ENCODE data around the gene SPAG9. TPM values are rescaled to one million over a fixed set of nuclear protein-coding genes. Genes with fewer than 3 reads are reported as not detected.

SPAG9 gene
- total RNA-seq, 2 donors from 2014 or later = 46.0 to 67.0 TPM

DNA sequence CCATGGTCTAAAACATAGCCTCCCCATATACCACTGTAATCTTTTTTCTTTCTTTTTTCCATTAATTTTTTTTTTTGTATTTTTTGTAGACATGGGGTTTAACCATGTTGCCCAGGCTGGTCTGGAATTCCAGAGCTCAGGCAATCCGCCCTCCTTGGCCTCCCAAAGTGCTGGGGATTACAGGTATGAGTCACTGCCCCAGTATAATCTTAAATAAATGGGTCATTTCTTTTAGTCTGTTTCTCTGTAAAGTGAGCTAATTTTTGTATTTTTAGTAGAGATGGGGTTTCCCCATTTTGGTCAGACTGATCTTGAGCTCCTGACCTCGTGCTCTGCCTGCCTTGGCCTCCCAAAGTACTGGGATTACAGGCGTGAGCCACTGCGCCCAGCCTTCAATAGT lies 27.0 kb upstream of the SPAG9 start:
- DNase-seq = no peak
- H3K27ac ChIP-seq = no peak overlapping the region
- no peaks in the 10 kb centered on the region for H3K4me1 ChIP-seq
- H3K36me3 ChIP-seq = no peaks in the 10 kb centered on the region
- H3K9ac ChIP-seq (ENCODE audit: low read depth in 2 of 2, low read length in 2 of 2) = no peak overlapping the region
- intact Hi-C loops (cut with DNase I) = no loop called here
- TF ChIP-seq CTCF (IDR thresholded peaks at IDR 0.05) = no peak
- H3K9me3 ChIP-seq = no peaks in the 10 kb centered on the region
- no peaks in the 10 kb centered on the region for H3K27me3 ChIP-seq
- no peak overlapping the region for H3K4me3 ChIP-seq

DNA sequence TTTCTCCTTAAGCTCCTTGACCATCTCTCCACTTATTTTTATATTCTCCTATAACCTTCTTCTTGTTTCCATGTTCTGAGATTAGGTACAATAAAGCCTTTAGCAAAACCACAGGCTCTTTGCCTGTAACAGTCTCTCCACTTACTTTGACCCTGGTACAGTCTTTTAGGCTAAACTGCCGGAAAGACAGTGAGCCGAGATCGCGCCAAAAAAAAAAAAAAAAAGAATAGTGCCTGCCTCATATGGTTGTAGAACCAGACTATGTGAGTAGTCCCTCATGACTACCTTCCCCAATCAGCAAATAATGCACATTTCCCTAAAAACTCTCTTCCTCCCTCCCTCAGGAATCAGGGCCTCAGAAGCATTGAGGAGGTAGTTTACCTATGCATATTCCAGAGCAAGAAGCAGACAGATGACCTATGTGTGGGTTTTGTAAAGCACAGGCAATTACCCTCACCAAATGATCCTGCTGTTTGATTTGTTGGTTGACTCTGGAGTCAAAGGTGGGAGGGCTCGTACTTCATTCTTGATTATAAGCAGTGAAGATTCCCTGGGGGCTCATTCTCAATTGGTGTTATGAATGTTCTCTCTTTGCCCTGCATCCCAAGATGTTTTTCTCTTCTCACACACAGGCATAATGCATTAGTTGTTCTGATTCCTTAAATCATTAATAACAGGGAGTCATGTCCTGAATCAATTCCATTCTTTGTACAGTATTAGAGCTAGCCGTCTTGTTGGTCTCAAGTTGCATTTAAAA lies 23.8 kb upstream of the SPAG9 start:
- no peaks in the 10 kb centered on the region for H3K9me3 ChIP-seq
- intact Hi-C loops (cut with DNase I) = no loop called here
- H3K27ac ChIP-seq = no peak overlapping the region
- no peaks in the 10 kb centered on the region for H3K4me1 ChIP-seq
- no peak for DNase-seq
- H3K27me3 ChIP-seq = no peaks in the 10 kb centered on the region
- no peak overlapping the region for H3K4me3 ChIP-seq
- no peak overlapping the region for H3K9ac ChIP-seq (ENCODE audit: low read depth in 2 of 2, low read length in 2 of 2)
- no peak for TF ChIP-seq CTCF (IDR thresholded peaks at IDR 0.05)
- no peaks in the 10 kb centered on the region for H3K36me3 ChIP-seq

- no peak for DNase-seq
- H3K4me3 ChIP-seq = no peak overlapping the region
- no peak overlapping the region for H3K9ac ChIP-seq (ENCODE audit: low read depth in 2 of 2, low read length in 2 of 2)
- TF ChIP-seq CTCF (IDR thresholded peaks at IDR 0.05) = no peak
- H3K27me3 ChIP-seq = no peaks in the 10 kb centered on the region
- no peaks in the 10 kb centered on the region for H3K4me1 ChIP-seq
- no peak overlapping the region for H3K27ac ChIP-seq
- no peaks in the 10 kb centered on the region for H3K36me3 ChIP-seq
- no peaks in the 10 kb centered on the region for H3K9me3 ChIP-seq
- intact Hi-C loops (cut with DNase I) = no loop called here
Observed at GRCh38 chr17:51142597-51142996, 21.9 kb upstream of the SPAG9 start.

DNA sequence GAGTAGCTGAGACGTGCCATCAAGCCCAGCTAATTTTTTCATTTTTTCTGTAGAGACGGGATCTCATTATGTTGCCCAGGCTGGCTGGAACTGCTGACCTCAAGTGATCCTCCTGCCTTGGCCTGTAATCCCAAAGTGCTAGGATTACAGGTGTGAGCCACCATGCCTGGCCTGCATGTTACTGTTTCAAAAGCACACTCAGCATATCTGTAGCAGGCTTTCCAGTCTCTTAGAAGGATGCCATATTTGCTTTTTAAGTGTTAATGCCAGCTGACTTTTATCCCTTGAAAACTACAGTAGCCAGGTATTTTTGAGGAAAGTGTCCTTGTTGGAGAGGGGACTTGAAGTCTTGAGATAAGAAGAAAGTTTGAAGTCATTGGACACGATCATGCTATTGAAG lies 15.3 kb upstream of the SPAG9 start:
- intact Hi-C loops (cut with DNase I) = no loop called here

DNA sequence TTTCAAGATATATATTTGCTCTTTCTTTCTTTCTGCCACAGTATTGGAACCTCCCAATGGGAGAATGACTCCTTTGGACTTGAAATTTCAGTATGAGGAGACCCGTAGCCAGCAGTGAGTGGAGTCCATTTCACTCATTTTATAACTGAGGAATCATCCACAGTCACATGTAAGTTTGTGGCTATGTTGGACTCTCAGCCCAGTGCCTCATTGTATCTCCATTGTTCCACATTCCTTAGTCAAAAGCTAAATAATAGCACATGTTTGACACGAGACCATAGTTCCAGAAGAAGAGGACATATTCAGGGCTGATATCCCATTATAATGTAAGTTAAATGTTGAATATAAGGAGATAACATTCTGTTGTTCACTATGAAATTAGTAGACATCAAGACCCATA lies 12.7 kb upstream of the SPAG9 start:
- no peaks in the 10 kb centered on the region for H3K4me1 ChIP-seq
- intact Hi-C loops (cut with DNase I) = no loop called here
- no peaks in the 10 kb centered on the region for H3K9me3 ChIP-seq
- no peaks in the 10 kb centered on the region for H3K36me3 ChIP-seq
- no peak overlapping the region for H3K9ac ChIP-seq (ENCODE audit: low read depth in 2 of 2, low read length in 2 of 2)
- no peak overlapping the region for H3K27ac ChIP-seq
- TF ChIP-seq CTCF (IDR thresholded peaks at IDR 0.05) = no peak
- no peak for DNase-seq
- no peak overlapping the region for H3K4me3 ChIP-seq
- H3K27me3 ChIP-seq = no peaks in the 10 kb centered on the region

More for the DNA sequence above, 15.3 kb upstream of the SPAG9 start:
- Histone ChIP-seq H3K36me3 (no peaks in the 10 kb centered on the region), H3K9ac (ENCODE audit: low read depth in 2 of 2, low read length in 2 of 2) (no peak overlapping the region), H3K9me3 (no peaks in the 10 kb centered on the region), H3K27ac (no peak overlapping the region), H3K27me3 (no peaks in the 10 kb centered on the region), H3K4me1 (no peaks in the 10 kb centered on the region), H3K4me3 (no peak overlapping the region)
- DNase-seq = no peak
- no peak for TF ChIP-seq CTCF (IDR thresholded peaks at IDR 0.05)

Measured in colonic mucosa (tissue), 4 donors.